Fibroblast of lung (primary cell): ENCODE results near the gene OTOG. TPM values are rescaled to one million over a fixed set of nuclear protein-coding genes. Genes with fewer than 3 reads are reported as not detected.

Source experiments
- DNase-seq, 2 donors: peaks; one replicate each; pipeline versions ENCODE4 v3.0.0 to v3.0.0-alpha.2; 2010; ENCODE audit warnings: low read depth in 2 of 2
- H2AFZ ChIP-seq: 2 replicates; pipeline ENCODE4 v1.5.1; 2012; ENCODE audit warnings: low read length, control low read depth, inconsistent platforms
- H3K27ac ChIP-seq: 2 replicates; pipeline ENCODE4 v1.5.1; 2011; ENCODE audit warnings: low read length, control low read depth; ENCODE audit not compliant: insufficient read depth
- H3K27me3 ChIP-seq: 2 replicates; pipeline ENCODE4 v1.5.1; 2011; ENCODE audit warnings: mild to moderate bottlenecking, low read length; ENCODE audit not compliant: control insufficient read depth, insufficient read depth
- H3K36me3 ChIP-seq: 2 replicates; pipeline ENCODE4 v1.5.1; 2011; ENCODE audit warnings: low read length; ENCODE audit not compliant: control insufficient read depth, insufficient read depth
- H3K4me1 ChIP-seq: 2 replicates; pipeline ENCODE4 v1.5.1; 2011; ENCODE audit warnings: low read length; ENCODE audit not compliant: control insufficient read depth, insufficient read depth; ENCODE audit errors: extremely low read depth
- H3K4me2 ChIP-seq: 2 replicates; pipeline ENCODE4 v1.5.1; 2011; ENCODE audit warnings: low read length, control low read depth; ENCODE audit not compliant: insufficient read depth; ENCODE audit errors: extremely low read depth
- H3K4me3 ChIP-seq, 4 experiments: fragments of 200-600 bp in 1 of 4; sonication (generic) in 1 of 4; replicated peaks in 1 of 4; 2 replicates each; pipeline ENCODE4 v1.5.1; 2011 to 2016; ENCODE audit warnings: low read length in 4 of 4, low read depth in 3 of 4, mild to moderate bottlenecking in 3 of 4, control low read depth in 2 of 4, inconsistent platforms in 1 of 4, mixed read lengths in 1 of 4; ENCODE audit not compliant: insufficient read depth in 1 of 4; ENCODE audit errors: control extremely low read depth in 1 of 4
- H3K79me2 ChIP-seq: 2 replicates; pipeline ENCODE4 v1.5.1; 2012; ENCODE audit warnings: mild to moderate bottlenecking, low read length, inconsistent platforms; ENCODE audit not compliant: control insufficient read depth, insufficient read depth
- H3K9ac ChIP-seq: 2 replicates; pipeline ENCODE4 v1.5.1; 2011; ENCODE audit warnings: mild to moderate bottlenecking, low read length, control low read depth; ENCODE audit not compliant: insufficient read depth
- H3K9me3 ChIP-seq: 2 replicates; pipeline ENCODE4 v1.5.1; 2012; ENCODE audit warnings: low read depth, low read length; ENCODE audit not compliant: control insufficient read depth, insufficient read depth
- H4K20me1 ChIP-seq: 2 replicates; pipeline ENCODE4 v1.5.1; 2011; ENCODE audit warnings: low read length; ENCODE audit not compliant: control insufficient read depth, insufficient read depth; ENCODE audit errors: extremely low read depth
- CTCF ChIP-seq, 2 donors: IDR thresholded peaks in 1 of 2; conservative IDR thresholded peaks in 1 of 2; 1 replicate in 1 of 2; 2 replicates in 1 of 2; pipeline ENCODE4 v1.5.1; 2011 to 2012; ENCODE audit warnings: low read length in 2 of 2, control low read depth in 1 of 2, inconsistent platforms in 1 of 2, low read depth in 1 of 2, mild to moderate bottlenecking in 1 of 2
- EZH2 ChIP-seq: IDR thresholded peaks from 2 replicates; pipeline ENCODE4 v1.5.1; 2012; ENCODE audit warnings: low read length, control low read depth, mild to moderate bottlenecking; ENCODE audit errors: missing control alignments
- polyA plus RNA-seq, 2 donors: library from polyadenylated mRNA; depleted of rRNA in 1 of 2; stranded (reverse) in 1 of 2; unstranded in 1 of 2; fragments of >200 nt; gene quantifications; 2 replicates each; pipeline ENCODE4 v1.2.1, GENCODE V29; 2011 to 2012; ENCODE audit warnings: missing spikeins in 1 of 2
- total RNA-seq: library from RNA; depleted of rRNA; stranded (reverse); fragments of >200 nt; gene quantifications from 2 replicates; pipeline ENCODE4 v1.2.1, GENCODE V29; 2014

OTOG gene
- total and polyA plus RNA-seq, 2 donors (not counting 1 experiment from before 2014, with no cell fraction given), result not detected

- no peak overlapping the region for H3K4me3 ChIP-seq
- TF ChIP-seq CTCF (conservative IDR thresholded peaks at IDR 0.05 in 1 of 2, IDR thresholded peaks at IDR 0.05 in 1 of 2; ENCODE audit: low read depth in 1 of 2, low read length in 2 of 2) (no peak), EZH2 (no peak)
These were observed 14.5 kb downstream of the OTOG start for GRCh38 chr11:17561526-17561925.

DNA sequence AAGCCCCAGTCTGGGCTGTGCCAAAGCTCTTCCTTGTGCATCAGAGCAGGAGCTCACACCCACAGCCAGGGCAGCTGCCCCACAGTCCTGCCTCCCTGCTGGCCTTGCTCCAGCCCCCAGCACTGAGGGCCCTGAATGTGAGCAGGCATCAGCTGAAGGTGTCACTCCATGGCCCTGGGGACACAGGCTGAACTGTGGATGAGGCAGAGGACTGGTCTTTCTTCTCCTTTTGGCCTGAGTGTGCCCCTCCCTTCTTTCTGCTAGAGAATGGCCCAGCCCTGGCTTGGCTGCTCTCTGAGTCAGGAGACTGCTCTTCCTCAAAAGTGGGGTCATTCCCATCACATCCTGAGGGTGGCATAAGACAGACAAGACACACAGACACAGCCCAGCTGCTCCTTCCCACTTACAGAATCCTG, 16.2 kb downstream of the OTOG start:
- no peak overlapping the region for H3K4me2 ChIP-seq

More at GRCh38 chr11:17561526-17561925, 14.5 kb downstream of the OTOG start:
- no peak for DNase-seq
- H3K9ac ChIP-seq, result no peak overlapping the region
- no peaks in the 10 kb centered on the region for H3K79me2 ChIP-seq
- H3K9me3 ChIP-seq, result no peaks in the 10 kb centered on the region
- H3K4me2 ChIP-seq, result no peak overlapping the region
- H3K27ac ChIP-seq, result no peak overlapping the region
- H3K27me3 ChIP-seq, result no peaks in the 10 kb centered on the region
- H3K36me3 ChIP-seq, result no peaks in the 10 kb centered on the region
- H4K20me1 ChIP-seq, result no peaks in the 10 kb centered on the region
- H3K4me1 ChIP-seq, result no peaks in the 10 kb centered on the region
- H2AFZ ChIP-seq, result no peak overlapping the region

GRCh38 chr11:17563961-17564686, 17.1 kb downstream of the OTOG start:
- no peaks in the 10 kb centered on the region for H3K27me3 ChIP-seq
- no peak overlapping the region for H3K9ac ChIP-seq
- H2AFZ ChIP-seq, result no peak overlapping the region
- H3K9me3 ChIP-seq, result no peaks in the 10 kb centered on the region
- no peaks in the 10 kb centered on the region for H3K79me2 ChIP-seq
- no peak overlapping the region for H3K27ac ChIP-seq
- H4K20me1 ChIP-seq, result no peaks in the 10 kb centered on the region
- no peak overlapping the region for H3K4me3 ChIP-seq
- no peaks in the 10 kb centered on the region for H3K4me1 ChIP-seq
- TF ChIP-seq CTCF (conservative IDR thresholded peaks at IDR 0.05 in 1 of 2, IDR thresholded peaks at IDR 0.05 in 1 of 2; ENCODE audit: low read depth in 1 of 2, low read length in 2 of 2) (no peak), EZH2 (no peak)
- no peaks in the 10 kb centered on the region for H3K36me3 ChIP-seq
- no peak overlapping the region for H3K4me2 ChIP-seq
- no peak for DNase-seq

More for the DNA sequence above, 16.2 kb downstream of the OTOG start:
- Histone ChIP-seq H3K9me3 (no peaks in the 10 kb centered on the region), H3K27ac (no peak overlapping the region), H3K36me3 (no peaks in the 10 kb centered on the region), H2AFZ (no peak overlapping the region), H3K4me3 (no peak overlapping the region), H3K4me1 (no peaks in the 10 kb centered on the region), H3K9ac (no peak overlapping the region), H4K20me1 (no peaks in the 10 kb centered on the region), H3K27me3 (no peaks in the 10 kb centered on the region), H3K79me2 (no peaks in the 10 kb centered on the region)
- DNase-seq, result no peak
- TF ChIP-seq EZH2, result no peak
- no peak for TF ChIP-seq CTCF (conservative IDR thresholded peaks at IDR 0.05 in 1 of 2, IDR thresholded peaks at IDR 0.05 in 1 of 2; ENCODE audit: low read depth in 1 of 2, low read length in 2 of 2)
